Measurements from ENCODE around the gene RBM23.

RBM23 gene

DNA sequence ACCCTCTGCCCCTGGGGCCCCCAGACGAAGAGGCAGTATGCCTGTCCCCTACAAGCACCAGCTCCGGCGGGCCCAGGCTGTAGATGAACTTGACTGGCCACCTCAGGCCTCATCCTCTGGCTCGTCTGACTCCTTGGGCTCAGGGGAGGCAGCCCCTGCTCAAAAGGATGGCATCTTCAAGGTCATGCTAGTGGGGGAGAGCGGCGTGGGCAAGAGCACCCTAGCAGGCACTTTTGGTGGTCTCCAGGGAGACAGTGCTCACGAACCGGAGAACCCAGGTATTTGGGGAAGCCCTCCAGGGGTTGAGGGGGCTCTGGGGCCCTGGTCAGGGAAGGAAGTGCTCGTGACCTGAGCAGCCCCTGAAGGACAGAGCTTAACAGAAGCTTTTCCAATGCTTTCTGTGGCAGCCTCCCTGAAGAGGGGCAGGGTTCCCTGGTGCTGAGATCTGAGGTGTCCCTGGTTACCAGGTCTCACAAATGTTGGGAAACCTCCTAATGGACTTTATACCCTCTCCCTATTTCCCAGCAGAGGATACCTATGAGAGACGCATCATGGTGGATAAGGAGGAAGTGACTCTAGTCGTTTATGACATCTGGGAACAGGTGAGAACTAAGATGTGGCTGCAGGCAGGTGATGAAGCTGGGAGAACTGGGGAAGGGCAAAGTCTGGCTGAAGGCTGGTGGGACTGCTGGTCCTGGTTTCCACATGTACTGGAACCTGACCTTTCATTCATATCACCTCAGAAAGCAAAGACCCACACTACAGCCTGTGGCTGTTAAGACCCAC is 34.0 kb downstream of the RBM23 start:
- no peak for DNase-seq

DNA sequence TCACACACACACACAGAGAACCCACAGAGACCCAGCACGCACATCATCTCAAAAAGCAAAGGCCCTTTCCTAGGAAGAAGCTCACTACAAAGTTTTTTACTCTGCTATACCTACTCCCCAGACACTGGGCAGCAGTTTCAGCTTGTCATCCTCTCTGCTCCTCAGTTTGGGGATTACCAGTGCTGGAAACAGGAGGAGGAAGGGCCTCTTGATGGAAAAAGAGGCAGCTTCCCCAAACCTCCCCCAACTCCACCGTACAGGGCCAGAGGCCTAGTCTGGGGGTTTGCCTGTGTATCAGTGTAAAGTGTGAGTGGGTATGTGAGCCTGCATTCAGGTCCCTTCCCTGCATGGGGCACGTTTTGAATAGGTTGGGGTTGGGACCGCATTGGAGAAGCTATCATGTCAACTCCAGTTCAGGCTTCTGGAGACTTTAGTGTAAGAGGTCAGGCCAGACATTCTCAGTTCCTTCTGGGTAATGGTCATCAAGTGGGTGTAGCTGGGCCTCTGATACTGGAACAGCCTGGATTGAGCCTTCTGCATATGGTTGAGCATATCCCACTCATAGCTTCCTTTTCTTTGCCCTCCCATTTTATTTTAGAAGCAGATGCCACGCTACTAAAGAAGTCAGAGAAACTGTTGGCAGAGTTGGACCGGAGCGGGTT is 34.7 kb downstream of the RBM23 start:
- peak; percentile 31 to 72 for DNase-seq

DNA sequence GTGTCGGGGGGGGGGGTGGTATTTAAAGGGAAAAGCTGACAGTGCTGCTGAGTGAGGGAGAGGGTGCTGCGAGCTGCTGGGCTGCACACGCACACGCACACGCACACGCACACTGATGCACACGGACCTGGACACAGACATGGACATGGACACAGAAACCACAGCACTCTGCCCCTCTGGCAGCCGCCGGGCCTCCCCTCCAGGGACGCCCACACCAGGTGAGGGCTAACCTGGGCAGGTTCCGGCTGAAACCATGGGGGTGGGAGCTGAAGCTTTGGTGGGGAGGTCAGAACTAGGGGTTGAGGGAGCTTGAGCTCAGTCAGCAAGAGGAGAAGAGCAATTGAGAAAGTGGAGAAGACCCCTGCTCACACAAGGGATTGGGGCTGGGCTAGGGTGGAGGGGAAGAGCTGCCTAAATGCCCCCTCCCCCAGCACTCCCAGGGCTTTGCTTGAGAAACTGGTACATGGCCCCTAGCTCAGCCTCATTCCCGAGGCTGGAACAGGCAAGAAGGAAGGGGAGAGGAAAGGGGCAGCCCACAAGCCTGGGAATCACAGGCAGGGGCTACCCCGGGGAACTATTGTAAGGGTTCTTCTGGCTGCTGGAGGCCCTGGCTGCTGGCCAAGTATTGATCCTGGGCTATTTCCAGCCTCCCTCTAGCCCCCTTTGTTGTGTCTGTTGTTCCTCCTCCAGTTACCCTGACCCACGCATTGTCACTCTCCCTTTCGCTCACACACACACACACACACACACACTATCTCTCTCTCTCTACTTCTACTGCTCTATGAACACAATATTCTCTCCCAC is 35.6 kb downstream of the RBM23 start, which contains the start of gene REM2:
REM2 (plus strand) TSS at position 50 of the 804 bp plus-strand sequence; CDS start at position 116, 66 bp downstream.
- no peak for DNase-seq

DNA sequence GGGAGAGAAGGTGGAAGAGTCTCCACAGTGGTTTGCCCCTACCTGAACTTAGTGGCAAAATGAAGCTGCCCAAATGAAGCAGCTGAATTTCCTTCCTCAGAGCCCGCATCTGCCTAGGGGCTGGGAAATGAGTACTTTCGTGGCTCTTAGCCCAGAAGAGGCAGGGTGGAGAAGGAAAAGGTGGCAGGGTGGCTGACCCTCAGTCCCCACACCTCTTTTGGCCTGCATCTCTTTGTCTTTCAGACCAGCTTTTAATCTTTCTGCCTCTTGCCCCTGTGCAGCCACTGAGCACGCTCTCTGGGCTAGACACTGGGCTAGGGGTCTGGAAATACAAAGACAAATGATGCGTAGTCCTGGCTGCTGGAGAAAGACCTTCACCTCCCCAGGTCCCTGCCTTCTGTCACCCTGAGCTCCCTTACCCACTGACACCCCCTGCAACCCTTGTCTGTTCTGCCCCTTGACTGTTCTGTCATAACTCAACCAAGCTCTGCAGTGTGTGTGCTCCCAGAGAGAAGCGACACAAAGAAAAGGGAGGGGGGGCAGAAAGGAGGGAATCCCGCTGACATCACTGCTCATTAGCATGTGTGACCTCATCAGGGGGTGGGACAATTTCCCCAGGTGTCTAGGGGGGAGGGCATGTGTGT is 36.3 kb downstream of the RBM23 start:
- no peak for DNase-seq

DNA sequence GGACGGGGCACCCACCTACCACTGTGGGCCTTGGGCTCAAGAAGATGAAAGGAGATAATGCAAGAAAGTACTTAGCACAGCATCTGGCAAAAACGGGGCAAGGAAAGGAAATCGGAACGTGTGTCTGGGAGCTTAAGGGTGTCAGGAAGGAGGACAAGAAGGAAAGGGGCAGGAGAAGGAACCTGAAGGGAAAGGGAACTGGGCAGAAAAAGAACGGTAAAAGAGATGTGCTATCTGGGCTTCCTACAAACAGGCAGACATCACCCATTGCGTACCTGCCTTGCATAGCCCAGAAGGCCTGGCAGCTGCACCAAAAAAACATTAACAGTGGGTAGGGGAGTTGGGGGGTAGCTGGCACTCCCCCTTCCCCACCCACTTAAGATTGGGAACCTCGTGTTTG is 36.9 kb downstream of the RBM23 start:
- no peak for DNase-seq

DNA sequence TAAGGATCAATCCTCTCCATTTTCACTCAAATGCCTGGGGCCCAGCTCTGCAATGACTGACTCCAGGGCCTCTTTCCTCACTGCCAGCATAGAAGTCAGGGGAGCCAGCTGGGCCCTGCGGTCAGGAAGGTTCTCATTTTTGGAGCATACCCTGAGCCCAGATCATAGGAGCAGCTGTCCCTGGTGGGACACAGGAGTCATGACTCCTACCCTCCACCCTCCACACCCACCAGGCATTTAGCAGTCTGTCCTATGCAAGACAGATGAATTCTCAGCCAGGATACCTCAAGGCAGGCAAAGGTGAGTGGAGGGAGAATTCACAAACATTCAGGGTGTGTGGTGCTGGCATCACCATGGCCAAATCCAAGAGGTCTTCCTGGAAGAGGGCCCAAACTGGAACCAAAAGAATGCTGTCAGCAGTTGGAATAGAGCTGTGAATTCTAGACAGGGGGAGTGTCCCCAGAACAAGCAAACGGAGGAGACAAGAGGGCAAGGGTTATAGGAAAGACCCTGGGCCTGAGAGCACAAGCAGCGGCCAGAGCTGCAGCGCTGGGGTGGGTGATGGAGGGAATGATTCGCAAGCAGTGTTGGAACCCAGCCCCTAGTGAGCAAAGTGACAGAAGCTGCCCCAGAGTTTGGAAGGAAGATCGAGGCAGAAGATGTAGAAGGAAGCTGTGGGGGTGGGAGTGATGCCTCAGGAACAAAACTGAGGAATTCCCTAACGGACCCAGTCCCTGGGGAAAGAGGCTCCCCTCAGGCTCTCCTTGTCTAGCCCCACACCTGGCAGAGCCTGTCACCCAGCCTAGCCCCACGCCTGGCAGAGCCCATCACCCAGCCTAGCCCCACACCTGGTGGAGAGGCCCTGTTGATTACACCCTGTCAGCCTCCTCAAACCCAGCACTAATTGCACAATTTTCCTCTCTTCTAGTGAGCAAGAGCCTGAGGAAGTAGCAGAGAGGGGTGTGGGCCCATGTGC is 40.4 kb downstream of the RBM23 start:
- DNase-seq = no peak

DNA sequence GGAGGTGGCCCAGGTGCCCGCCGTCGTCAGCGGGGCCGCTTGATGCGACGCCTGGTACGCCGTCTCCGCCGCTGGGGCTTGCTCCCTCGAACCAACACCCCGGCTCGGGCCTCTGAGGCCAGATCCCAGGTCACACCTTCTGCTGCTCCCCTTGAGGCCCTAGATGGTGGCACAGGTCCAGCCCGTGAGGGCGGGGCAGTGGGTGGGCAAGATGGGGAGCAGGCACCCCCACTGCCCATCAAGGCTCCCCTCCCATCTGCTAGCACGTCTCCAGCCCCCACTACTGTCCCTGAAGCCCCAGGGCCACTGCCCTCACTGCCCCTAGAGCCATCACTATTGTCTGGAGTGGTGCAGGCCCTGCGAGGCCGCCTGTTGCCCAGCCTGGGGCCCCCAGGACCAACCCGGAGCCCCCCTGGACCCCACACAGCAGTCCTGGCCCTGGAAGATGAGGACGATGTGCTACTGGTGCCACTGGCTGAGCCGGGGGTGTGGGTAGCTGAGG is 41.9 kb downstream of the RBM23 start:
- no peak for DNase-seq

DNA sequence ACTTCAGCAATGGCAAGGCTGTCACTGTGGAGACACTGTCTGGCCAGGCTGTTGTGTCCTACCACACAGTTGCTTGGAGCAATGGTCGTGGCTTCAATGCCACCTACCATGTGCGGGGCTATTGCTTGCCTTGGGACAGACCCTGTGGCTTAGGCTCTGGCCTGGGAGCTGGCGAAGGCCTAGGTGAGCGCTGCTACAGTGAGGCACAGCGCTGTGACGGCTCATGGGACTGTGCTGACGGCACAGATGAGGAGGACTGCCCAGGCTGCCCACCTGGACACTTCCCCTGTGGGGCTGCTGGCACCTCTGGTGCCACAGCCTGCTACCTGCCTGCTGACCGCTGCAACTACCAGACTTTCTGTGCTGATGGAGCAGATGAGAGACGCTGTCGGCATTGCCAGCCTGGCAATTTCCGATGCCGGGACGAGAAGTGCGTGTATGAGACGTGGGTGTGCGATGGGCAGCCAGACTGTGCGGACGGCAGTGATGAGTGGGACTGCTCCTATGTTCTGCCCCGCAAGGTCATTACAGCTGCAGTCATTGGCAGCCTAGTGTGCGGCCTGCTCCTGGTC is 43.1 kb downstream of the RBM23 start:
- no peak for DNase-seq

DNA sequence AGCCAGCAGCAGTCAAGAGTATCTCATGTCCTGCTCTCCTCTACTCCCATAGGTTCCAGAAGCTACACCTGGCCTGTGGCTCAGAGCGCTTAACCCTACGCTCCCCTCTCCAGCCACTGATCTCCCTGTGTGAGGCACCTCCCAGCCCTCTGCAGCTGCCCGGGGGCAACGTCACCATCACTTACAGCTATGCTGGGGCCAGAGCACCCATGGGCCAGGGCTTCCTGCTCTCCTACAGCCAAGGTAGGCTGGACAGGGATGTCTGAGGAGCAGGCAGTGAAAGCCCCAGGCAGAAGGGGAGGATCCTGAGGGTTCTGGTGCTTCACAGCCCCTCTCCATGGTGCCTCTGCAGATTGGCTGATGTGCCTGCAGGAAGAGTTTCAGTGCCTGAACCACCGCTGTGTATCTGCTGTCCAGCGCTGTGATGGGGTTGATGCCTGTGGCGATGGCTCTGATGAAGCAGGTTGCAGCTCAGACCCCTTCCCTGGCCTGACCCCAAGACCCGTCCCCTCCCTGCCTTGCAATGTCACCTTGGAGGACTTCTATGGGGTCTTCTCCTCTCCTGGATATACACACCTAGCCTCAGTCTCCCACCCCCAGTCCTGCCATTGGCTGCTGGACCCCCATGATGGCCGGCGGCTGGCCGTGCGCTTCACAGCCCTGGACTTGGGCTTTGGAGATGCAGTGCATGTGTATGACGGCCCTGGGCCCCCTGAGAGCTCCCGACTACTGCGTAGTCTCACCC is 43.8 kb downstream of the RBM23 start:
- no peak for DNase-seq

DNA sequence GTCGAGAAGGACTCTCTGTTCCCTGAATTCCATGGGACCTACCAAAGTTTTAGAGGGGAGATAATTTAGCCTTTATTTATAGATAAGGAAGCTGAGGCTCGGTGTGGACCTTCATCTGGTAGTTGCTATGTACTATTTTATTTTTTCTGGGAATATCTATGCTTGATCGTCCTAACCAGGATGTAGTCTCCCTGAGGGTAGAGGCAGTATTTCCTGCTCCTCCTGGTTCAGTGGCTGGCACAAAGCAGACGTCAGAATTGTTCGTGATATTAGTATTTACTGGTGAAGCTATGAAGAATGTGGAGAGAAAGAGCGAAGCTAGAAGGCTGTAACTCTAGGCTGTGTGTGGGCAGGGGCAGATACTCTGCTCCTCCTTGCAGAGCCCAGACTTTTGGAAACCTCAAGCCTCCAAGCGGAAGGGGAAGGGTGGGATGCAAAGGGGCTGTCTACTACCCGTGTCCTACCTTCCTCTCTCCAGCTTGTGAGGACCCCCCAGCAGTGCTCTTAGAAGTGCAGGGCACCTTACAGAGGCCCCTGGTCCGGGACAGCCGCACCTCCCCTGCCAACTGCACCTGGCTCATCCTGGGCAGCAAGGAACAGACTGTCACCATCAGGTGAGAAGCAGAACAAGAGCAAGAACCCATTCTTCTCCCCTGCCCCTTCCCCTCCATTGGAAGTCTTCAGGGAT is 46.0 kb downstream of the RBM23 start:
- no peak for DNase-seq

DNA sequence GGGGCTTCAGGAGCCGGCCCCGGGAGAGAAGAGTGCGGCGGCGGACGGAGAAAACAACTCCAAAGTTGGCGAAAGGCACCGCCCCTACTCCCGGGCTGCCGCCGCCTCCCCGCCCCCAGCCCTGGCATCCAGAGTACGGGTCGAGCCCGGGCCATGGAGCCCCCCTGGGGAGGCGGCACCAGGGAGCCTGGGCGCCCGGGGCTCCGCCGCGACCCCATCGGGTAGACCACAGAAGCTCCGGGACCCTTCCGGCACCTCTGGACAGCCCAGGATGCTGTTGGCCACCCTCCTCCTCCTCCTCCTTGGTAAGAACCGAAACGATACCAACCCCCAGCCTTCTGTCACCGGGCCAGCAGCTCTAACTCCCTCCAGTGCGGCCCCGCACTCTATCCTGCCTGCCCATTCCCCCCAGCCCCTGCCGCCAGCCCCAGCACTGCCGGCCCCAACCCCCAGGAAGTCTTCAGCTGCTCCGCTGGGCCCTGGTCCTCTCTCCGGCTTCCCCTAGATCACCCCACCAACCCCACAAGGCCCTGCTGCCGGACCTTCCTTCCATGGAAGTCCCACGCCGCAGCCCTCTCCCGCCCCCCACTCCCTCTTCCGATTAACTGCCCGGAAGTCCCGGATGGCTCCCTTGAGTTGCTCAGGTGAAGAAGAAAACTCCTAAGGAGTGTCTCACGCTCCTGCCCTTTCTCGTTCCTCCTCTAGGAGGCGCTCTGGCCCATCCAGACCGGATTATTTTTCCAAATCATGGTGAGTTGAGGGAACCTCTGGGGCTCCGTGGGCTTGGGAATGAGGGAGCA is 46.7 kb downstream of the RBM23 start:
- DNase-seq = peak; percentile 59 to 91

DNA sequence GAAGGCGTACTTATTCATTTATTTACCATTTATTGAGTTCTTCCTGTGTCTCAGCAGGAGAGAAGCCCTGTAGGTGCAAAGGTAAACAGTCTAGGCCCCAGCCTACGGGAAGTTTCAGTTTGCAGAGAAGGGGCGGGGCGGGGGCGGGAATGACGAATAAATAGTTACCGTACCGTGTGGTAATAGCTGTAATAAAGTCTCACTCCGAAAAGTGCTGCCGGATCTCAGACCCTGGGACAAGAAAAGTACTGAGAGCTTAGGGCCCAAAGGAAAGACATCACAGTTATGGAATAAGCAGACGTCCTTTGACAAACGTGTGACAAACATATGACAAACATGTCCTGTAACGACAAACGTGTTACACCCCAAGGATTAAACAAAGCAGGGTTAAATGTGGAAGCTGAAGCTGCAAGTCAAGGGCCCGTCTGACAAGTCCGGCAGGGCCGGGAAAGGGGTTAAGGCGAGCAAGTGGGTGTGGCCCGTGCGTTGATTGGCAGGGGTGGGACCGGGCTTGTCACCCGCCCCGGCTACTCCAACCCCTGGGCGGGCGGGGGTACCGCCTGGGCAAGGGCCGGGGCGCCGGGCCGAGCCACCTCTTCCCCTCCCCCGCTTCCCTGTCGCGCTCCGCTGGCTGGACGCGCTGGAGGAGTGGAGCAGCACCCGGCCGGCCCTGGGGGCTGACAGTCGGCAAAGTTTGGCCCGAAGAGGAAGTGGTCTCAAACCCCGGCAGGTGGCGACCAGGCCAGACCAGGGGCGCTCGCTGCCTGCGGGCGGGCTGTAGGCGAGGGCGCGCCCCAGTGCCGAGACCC is 47.5 kb downstream of the RBM23 start, which contains the start of gene LRP10:
LRP10 (plus strand) TSS at position 517 of the 809 bp plus-strand sequence. CDS start 564 bp downstream, outside the sequence.
- peak; percentile 86 to 89 for DNase-seq

DNA sequence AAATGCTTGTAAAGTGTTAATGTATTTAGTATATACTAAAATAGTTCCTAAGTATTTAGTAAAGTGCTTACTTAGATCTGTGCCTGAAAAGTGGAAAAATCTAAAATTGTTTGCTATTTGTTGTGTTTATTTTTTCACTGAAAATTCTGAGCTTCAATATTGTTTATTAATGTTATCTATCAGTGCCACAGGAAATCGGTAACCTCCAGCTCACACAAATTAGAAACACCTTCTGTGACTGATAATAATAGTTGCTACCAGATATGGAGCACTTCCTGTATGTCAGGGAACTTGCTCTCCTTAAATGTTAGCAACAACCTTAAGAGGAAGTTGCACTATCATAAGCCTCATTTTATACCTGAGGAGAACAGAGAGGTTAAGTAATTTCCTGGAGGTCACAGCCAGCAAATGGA is 48.1 kb downstream of the RBM23 start:
- peak in 1 of 2 donors; percentile 52 for DNase-seq

DNA sequence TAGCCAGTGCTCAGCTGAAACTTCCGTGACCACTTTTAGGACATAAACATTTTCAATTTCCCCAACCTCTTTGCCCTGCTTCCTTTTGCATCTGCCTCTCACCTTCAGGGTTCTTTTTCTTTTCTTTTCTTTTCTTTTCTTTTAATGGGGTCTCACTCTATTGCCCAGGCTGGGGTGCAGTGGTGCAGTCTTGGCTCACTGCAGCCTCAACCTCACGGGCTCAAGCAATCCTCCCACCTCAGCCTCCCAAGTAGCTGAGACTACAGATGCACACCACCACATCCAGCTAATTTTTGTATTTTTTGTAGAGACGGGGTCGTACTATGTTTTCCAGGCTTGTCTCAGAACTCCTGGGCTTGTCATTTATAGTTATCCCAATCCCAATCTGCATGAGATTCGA is 52.1 kb downstream of the RBM23 start:
- DNase-seq = no peak

DNA sequence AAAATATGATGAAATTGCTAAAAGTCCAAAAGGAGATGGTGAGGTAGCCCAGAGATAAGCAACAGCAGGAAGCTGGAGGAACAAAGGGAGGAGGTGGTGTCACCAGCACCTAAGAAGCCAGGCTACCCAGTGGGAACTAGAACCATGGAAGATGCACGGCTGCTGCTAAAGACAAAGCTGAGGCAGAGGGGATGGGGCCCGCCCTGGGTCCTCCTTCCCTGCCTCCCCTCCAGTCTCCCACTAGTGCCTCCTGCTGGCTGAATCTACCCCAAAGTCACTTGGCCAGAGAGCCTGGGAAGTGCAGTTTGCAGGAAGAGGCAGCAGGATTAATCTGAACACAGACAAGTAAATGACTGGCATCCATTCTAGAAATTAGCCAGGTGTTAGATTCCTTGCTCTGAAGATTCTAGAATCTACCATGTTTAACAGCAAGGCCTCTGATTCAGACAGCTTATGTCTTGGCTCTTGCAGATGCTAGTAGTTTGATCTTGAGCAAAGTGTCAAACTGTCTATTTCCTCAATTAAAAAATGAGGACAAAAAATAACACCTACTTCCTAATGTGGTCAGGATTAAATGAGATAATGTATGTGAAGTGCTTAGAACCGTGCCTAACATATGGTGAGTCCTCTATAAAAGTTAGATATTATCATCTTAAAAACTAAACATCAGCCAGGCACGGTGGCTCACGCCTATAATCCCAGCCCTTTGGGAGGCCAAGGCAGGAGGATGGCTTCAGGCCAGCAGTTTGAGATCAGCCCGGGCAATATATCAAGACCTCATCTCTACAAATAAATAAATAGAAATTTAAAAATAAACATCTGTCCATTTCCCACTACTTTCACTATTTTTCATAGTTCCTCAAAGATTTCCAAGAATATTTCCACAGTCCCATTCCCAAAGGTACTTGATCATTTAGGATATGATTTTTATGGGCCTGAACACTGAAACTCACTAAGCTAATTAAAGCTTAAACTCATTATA is 53.2 kb downstream of the RBM23 start:
- peak in 1 of 2 donors; percentile 40 for DNase-seq

DNA sequence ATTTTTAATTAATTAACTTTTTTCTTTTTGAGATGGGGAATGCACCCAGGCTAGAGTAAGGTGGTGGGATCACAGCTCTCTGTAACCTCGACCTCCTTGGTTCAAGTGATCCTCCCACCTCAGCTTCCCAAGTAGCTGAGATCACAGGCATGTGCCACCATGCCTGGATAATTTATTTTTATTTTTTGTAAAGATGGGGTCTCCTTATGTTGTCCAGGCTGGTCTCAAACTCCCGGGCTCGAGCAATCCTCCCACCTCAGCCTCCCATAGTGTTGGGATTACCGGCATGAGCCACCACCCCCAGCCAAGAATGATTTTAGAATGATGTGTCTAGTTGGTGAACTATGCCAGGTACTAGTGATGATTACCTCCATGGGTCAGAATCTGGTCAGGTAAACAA is 54.0 kb downstream of the RBM23 start:
- no peak for DNase-seq

DNA sequence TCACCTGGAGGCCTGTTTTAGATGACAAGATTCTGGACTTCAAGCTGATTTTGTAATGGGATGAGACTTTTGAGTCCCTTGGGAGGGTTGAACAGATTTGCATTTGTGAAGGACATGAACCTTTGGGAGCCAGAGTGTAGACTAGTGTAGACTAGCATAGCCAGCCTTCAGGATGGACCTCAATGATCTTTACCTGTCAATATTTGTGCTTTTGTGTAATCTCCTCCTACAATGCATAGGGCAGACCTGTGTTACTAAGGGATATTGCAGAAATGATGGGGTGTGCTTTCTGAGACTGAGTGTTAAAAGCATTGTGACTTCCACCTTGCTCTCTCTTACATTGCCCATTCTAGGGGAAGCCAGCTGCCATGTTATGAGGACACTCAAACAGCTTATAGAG is 57.3 kb downstream of the RBM23 start:
- DNase-seq = no peak

Measured in inflammatory macrophage treated with lipopolysaccharide for 1 hour (primary cell).